Articular chondrocyte of knee joint (primary cell): ENCODE data around the gene DSTN. TPM values are rescaled to one million over a fixed set of nuclear protein-coding genes. Genes with fewer than 3 reads are reported as not detected.

Source experiments
- total RNA-seq: library from RNA; depleted of rRNA; stranded (reverse); fragments of >200 nt; gene quantifications from 2 replicates; pipeline ENCODE4 v1.2.3, GENCODE V29; 2012

DSTN gene
- total RNA-seq: 1,073 and 1,230 TPM in 2 replicates

GRCh38 chr20:17569616-17570346 is at the start of gene DSTN:
Gene DSTN, plus strand, starts transcription at chr20:17570075. Its CDS starts 134 bp downstream, at chr20:17570209.

GRCh38 chr20:17530716-17531664 is 38.9 kb upstream of the DSTN start, which contains the start of gene BFSP1:
Gene BFSP1, minus strand, starts transcription at chr20:17531379. Its CDS starts 50 bp downstream, at chr20:17531329.

Other genes starting within 250 kb of the DSTN start
- 1.3 and 2.8 TPM in 2 replicates for gene BFSP1, start 38.7 kb upstream of the DSTN start, total RNA-seq
- 162 and 181 TPM in 2 replicates for gene RRBP1, start 112.2 kb downstream of the DSTN start, total RNA-seq
- gene BANF2, start 129.9 kb downstream of the DSTN start, total RNA-seq: not detected in 2 replicates